GM12878 (cell line): ENCODE measurements around the gene RIC1. TPM values are rescaled to one million over a fixed set of nuclear protein-coding genes. Genes with fewer than 3 reads are reported as not detected.
A peak's percentile ranks its signal among the peaks of the same experiment; 100 is the strongest.

Experiments
- CHD1 ChIP-seq: IDR thresholded peaks from 2 replicates; pipeline ENCODE4 v1.6.1; 2012; ENCODE audit warnings: low read depth, low read length, improper control_type of control experiment
- MLLT1 ChIP-seq: fragments of 450-650 bp; IDR thresholded peaks from 2 replicates; pipeline ENCODE4 v1.6.1; 2016; ENCODE audit warnings: mild to moderate bottlenecking
- NKRF ChIP-seq: fragments of 450-650 bp; conservative IDR thresholded peaks from 2 replicates; pipeline ENCODE4 v1.6.1; 2017; ENCODE audit warnings: mild to moderate bottlenecking, moderate library complexity
- RAD21 ChIP-seq: IDR thresholded peaks from 2 replicates; pipeline ENCODE4 v1.6.1; 2011; ENCODE audit warnings: mild to moderate bottlenecking, low read depth, low read length, moderate library complexity; ENCODE audit not compliant: insufficient read depth
- REST ChIP-seq: IDR thresholded peaks from 2 replicates; pipeline ENCODE4 v1.6.1; 2012; ENCODE audit warnings: mild to moderate bottlenecking, low read depth, low read length
- TAF1 ChIP-seq: IDR thresholded peaks from 2 replicates; pipeline ENCODE4 v1.6.1; 2011; ENCODE audit warnings: mild to moderate bottlenecking, low read depth, low read length, borderline replicate concordance
- ZBTB40 ChIP-seq: fragments of 450-650 bp; IDR thresholded peaks from 2 replicates; pipeline ENCODE4 v1.6.1; 2016; ENCODE audit warnings: mild to moderate bottlenecking, moderate library complexity, borderline replicate concordance
- ZNF274 ChIP-seq: IDR thresholded peaks from one replicate; pipeline ENCODE4 v1.8.0; 2011; ENCODE audit not compliant: insufficient read length, insufficient read depth
- polyA plus RNA-seq, 11 experiments: library from polyadenylated mRNA; depleted of rRNA in 4 of 11; unstranded in 6 of 11; stranded (reverse) in 5 of 11; fragments of >200 nt; fragmentation: Nextera tagmentation in 4 of 11; fragmentation: Illumina TruSeq in 1 of 11; extraction: Ambion mirVana in 4 of 11; extraction: Trizol in 1 of 11; gene quantifications; 1 replicate in 1 of 11; 2 replicates in 10 of 11; pipeline versions ENCODE4 v1.2.1 to v1.2.3, GENCODE V29; 2011 to 2016; ENCODE audit warnings: inconsistent platforms in 2 of 11, missing spikeins in 2 of 11, low read depth in 1 of 11
- total RNA-seq, 4 experiments: library from RNA; depleted of rRNA in 3 of 4; stranded (reverse); fragments of >200 nt in 3 of 4; fragmentation: Illumina TruSeq in 1 of 4; extraction: Trizol in 1 of 4; gene quantifications; 2 replicates each; pipeline versions ENCODE4 v1.2.1 to v1.2.3, GENCODE V29; 2013 to 2021
- TF ChIP-seq, protein P1 (sequence below), 3 experiments: IDR thresholded peaks in 2 of 3; conservative IDR thresholded peaks in 1 of 3; 2 replicates each; pipeline ENCODE4 v1.5.1; 2011; ENCODE audit warnings: low read depth in 3 of 3, low read length in 3 of 3, mild to moderate bottlenecking in 3 of 3, control low read depth in 2 of 3, moderate library complexity in 2 of 3, inconsistent platforms in 1 of 3, mixed read lengths in 1 of 3; ENCODE audit not compliant: control insufficient read depth in 2 of 3, insufficient read depth in 1 of 3; ENCODE audit errors: extremely low read depth in 1 of 3
- TF ChIP-seq, protein P2 (sequence below): fragments of 450-650 bp; formaldehyde crosslinking; IDR thresholded peaks from 2 replicates; pipeline ENCODE4 v1.5.0; 2022; ENCODE audit warnings: mild to moderate bottlenecking, missing genetic modification characterization

The RIC1 gene
- total and polyA plus RNA-seq, 10 of the 15 experiments (the other 5 are each of a cell fraction or from before 2014, with no cell fraction given), result 6.2 to 59.8 (median 33.3) TPM

GRCh38 chr9:5629312-5630080 is 589 bp downstream of the RIC1 start (continued):
- TF ChIP-seq ZBTB40 (no peak), ZNF274 (no peak), RAD21 (no peak), NKRF (0 out of 2 replicates have a peak, but pooled peaks have one; percentile 6), REST (no peak), CHD1 (peak; percentile 78), MLLT1 (peak; percentile 15), TAF1 (peak; percentile 28; the same call in 1 of the 2 replicates)
- TF ChIP-seq, protein P1, sequence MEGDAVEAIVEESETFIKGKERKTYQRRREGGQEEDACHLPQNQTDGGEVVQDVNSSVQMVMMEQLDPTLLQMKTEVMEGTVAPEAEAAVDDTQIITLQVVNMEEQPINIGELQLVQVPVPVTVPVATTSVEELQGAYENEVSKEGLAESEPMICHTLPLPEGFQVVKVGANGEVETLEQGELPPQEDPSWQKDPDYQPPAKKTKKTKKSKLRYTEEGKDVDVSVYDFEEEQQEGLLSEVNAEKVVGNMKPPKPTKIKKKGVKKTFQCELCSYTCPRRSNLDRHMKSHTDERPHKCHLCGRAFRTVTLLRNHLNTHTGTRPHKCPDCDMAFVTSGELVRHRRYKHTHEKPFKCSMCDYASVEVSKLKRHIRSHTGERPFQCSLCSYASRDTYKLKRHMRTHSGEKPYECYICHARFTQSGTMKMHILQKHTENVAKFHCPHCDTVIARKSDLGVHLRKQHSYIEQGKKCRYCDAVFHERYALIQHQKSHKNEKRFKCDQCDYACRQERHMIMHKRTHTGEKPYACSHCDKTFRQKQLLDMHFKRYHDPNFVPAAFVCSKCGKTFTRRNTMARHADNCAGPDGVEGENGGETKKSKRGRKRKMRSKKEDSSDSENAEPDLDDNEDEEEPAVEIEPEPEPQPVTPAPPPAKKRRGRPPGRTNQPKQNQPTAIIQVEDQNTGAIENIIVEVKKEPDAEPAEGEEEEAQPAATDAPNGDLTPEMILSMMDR (IDR thresholded peaks at IDR 0.05 in 2 of 3, conservative IDR thresholded peaks at IDR 0.05 in 1 of 3; ENCODE audit: control insufficient read depth in 2 of 3, extremely low read depth in 1 of 3, insufficient read depth in 1 of 3, low read depth in 3 of 3, low read length in 3 of 3), result no peak
- TF ChIP-seq, protein P2, sequence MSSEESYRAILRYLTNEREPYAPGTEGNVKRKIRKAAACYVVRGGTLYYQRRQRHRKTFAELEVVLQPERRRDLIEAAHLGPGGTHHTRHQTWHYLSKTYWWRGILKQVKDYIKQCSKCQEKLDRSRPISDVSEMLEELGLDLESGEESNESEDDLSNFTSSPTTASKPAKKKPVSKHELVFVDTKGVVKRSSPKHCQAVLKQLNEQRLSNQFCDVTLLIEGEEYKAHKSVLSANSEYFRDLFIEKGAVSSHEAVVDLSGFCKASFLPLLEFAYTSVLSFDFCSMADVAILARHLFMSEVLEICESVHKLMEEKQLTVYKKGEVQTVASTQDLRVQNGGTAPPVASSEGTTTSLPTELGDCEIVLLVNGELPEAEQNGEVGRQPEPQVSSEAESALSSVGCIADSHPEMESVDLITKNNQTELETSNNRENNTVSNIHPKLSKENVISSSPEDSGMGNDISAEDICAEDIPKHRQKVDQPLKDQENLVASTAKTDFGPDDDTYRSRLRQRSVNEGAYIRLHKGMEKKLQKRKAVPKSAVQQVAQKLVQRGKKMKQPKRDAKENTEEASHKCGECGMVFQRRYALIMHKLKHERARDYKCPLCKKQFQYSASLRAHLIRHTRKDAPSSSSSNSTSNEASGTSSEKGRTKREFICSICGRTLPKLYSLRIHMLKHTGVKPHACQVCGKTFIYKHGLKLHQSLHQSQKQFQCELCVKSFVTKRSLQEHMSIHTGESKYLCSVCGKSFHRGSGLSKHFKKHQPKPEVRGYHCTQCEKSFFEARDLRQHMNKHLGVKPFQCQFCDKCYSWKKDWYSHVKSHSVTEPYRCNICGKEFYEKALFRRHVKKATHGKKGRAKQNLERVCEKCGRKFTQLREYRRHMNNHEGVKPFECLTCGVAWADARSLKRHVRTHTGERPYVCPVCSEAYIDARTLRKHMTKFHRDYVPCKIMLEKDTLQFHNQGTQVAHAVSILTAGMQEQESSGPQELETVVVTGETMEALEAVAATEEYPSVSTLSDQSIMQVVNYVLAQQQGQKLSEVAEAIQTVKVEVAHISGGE (CRISPR knock-in tag), result no peak
